OCI-LY3 (cell line): ENCODE results near the gene CKLF.

Experiments
- EZH2phosphoT487 ChIP-seq: fragments of 200-600 bp; shearing (Covaris generic); IDR thresholded peaks from 2 replicates; pipeline ENCODE4 v1.6.1; 2018; ENCODE audit warnings: antibody characterized with exemption, mixed run types, low read depth
- TF ChIP-seq, protein P1 (sequence below): fragments of 200-600, 300-600 bp; sonication (generic); IDR thresholded peaks from 2 replicates; pipeline ENCODE4 v1.5.1; 2014; ENCODE audit warnings: antibody characterized with exemption, low read length, low read depth

DNA sequence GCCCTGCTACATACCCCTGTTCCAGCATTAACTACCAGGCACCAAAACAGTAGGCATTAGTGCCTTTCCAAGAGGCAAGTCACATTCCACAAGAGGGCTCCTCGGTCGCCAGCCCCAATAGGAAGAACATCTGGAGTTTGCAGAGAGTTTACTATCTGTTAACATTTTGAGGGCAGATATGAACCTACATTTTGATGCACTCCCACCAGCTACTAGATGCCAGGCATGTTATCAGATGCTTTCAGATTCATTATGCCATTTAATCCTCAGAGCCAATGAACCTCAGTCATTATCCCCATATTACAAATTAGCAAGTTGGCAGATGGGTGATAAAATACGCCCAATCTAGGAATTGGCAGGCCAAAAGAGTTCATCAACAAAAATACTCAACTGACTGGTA is 22.7 kb downstream of the CKLF start:
- TF ChIP-seq, protein P1, sequence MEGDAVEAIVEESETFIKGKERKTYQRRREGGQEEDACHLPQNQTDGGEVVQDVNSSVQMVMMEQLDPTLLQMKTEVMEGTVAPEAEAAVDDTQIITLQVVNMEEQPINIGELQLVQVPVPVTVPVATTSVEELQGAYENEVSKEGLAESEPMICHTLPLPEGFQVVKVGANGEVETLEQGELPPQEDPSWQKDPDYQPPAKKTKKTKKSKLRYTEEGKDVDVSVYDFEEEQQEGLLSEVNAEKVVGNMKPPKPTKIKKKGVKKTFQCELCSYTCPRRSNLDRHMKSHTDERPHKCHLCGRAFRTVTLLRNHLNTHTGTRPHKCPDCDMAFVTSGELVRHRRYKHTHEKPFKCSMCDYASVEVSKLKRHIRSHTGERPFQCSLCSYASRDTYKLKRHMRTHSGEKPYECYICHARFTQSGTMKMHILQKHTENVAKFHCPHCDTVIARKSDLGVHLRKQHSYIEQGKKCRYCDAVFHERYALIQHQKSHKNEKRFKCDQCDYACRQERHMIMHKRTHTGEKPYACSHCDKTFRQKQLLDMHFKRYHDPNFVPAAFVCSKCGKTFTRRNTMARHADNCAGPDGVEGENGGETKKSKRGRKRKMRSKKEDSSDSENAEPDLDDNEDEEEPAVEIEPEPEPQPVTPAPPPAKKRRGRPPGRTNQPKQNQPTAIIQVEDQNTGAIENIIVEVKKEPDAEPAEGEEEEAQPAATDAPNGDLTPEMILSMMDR: no peak
- TF ChIP-seq EZH2phosphoT487: no peak
